ENCODE results near the gene CDON.

DNA sequence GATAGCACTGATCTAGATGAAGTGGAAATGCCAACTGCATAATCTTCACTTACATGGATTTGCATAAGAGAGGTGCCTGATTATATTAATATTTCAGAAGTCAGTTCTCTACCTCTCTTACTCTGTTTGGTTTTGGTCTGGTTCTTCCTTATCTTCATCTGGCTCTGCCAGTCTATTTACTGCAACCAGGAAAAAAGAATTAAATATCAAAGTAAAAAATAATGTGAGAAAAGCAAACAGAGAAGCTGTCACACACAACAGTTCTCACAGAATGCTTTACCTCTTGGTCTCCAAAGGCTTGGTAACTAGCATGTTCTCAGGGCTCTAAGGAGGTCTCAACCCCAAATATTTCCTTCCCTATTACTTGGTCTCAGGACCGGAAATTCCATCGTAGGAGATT is 110.1 kb downstream of the CDON start:
- TF ChIP-seq, protein P1, sequence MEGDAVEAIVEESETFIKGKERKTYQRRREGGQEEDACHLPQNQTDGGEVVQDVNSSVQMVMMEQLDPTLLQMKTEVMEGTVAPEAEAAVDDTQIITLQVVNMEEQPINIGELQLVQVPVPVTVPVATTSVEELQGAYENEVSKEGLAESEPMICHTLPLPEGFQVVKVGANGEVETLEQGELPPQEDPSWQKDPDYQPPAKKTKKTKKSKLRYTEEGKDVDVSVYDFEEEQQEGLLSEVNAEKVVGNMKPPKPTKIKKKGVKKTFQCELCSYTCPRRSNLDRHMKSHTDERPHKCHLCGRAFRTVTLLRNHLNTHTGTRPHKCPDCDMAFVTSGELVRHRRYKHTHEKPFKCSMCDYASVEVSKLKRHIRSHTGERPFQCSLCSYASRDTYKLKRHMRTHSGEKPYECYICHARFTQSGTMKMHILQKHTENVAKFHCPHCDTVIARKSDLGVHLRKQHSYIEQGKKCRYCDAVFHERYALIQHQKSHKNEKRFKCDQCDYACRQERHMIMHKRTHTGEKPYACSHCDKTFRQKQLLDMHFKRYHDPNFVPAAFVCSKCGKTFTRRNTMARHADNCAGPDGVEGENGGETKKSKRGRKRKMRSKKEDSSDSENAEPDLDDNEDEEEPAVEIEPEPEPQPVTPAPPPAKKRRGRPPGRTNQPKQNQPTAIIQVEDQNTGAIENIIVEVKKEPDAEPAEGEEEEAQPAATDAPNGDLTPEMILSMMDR (IDR thresholded peaks at IDR 0.05; ENCODE audit: extremely low read depth in 1 of 2, insufficient read depth in 1 of 2, low read depth in 1 of 2, low read length in 2 of 2), result no peak
- TF ChIP-seq MYC (IDR thresholded peaks at IDR 0.05; ENCODE audit: low read depth, low read length), result no peak
